ENCODE results near the gene EXOC3. TPM values are rescaled to one million over a fixed set of nuclear protein-coding genes. Genes with fewer than 3 reads are reported as not detected.

Gene EXOC3
- polyA plus RNA-seq, 3 donors: 33.2 to 59.7 (median 53.8) TPM

DNA sequence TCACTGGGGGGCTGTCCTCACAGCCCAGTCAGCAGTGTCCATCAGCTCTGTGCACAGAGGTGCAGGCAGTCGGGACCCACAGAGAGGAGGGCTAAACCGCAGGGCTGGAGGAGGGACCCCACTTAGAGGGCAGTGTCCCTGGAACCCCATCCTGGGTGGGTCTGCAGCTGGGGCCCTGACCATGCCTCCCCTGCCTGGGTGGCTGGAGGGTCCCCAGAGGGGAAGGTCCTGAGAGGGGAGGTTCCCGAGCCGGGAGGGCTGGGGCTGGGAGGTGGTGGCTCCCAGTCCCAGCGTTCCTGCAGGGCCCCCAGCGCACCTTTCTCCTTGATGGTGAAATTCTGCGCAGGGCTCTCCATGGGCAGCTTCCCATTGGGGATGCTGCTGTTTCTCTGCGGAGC is 32.7 kb downstream of the EXOC3 start:
- DNase-seq: no peak
- Histone ChIP-seq H3K9me3 (replicated peaks in 1 of 2; ENCODE audit: control insufficient read depth in 1 of 2, insufficient read depth in 1 of 2, low read length in 2 of 2) (no peaks in the 10 kb centered on the region), H3K9ac (ENCODE audit: insufficient read depth, low read length, poor library complexity, severe bottlenecking) (no peak overlapping the region), H3K4me3 (replicated peaks in 1 of 3; ENCODE audit: low read depth in 2 of 3, low read length in 3 of 3) (no peak overlapping the region), H3K27ac (ENCODE audit: low read depth in 1 of 2, low read length in 2 of 2) (no peak overlapping the region), H3K27me3 (ENCODE audit: control insufficient read depth in 2 of 2, insufficient read depth in 2 of 2, low read length in 2 of 2) (peaks cover 4 to 34% of the 10 kb centered on the region in 2 donors), H3K4me2 (replicated peaks; ENCODE audit: extremely low read depth, low read length, poor library complexity, severe bottlenecking) (no peak overlapping the region), H3K79me2 (ENCODE audit: insufficient read depth, low read length) (no peaks in the 10 kb centered on the region), H2AFZ (ENCODE audit: insufficient read depth, low read depth, low read length, poor library complexity, severe bottlenecking) (no peak overlapping the region), H3K4me1 (ENCODE audit: control insufficient read depth in 1 of 2, insufficient read depth in 2 of 2, low read length in 2 of 2) (peaks cover 22 to 40% of the 10 kb centered on the region in 2 donors), H4K20me1 (ENCODE audit: insufficient read depth, low read length) (peaks cover 14% of the 10 kb centered on the region), H3K36me3 (replicated peaks in 1 of 2; ENCODE audit: control insufficient read depth in 1 of 2, insufficient read depth in 2 of 2, low read length in 2 of 2) (no peaks in the 10 kb centered on the region)
- intact Hi-C loops (cut with micrococcal nuclease): loop anchor here in 1 of 2 donors (10.0 kb wide), 2 partner anchors 69 to 419 kb away; partner anchors contain the start of genes BRD9 and TRIP13
- peak overlapping the region in 1 of 2 donors; percentile 83 for H3K4me3 Mint-ChIP-seq
- peaks cover 0 to 3% of the 10 kb centered on the region in 2 donors for H3K36me3 Mint-ChIP-seq
- H3K27ac Mint-ChIP-seq: no peak overlapping the region
- peaks cover 0 to 6% (median 4%) of the 10 kb centered on the region in 7 donors for H3K9me3 Mint-ChIP-seq
- WGBS (ENCODE audit: insufficient coverage): 66% methylated on average over 5 of the region's 8 CpGs
- H3K27me3 Mint-ChIP-seq (ENCODE audit: low read depth in 3 of 3): peaks cover 38 to 64% (median 49%) of the 10 kb centered on the region in 3 donors
- H3K4me1 Mint-ChIP-seq: peaks cover 18% of the 10 kb centered on the region
- TF ChIP-seq, protein P1, sequence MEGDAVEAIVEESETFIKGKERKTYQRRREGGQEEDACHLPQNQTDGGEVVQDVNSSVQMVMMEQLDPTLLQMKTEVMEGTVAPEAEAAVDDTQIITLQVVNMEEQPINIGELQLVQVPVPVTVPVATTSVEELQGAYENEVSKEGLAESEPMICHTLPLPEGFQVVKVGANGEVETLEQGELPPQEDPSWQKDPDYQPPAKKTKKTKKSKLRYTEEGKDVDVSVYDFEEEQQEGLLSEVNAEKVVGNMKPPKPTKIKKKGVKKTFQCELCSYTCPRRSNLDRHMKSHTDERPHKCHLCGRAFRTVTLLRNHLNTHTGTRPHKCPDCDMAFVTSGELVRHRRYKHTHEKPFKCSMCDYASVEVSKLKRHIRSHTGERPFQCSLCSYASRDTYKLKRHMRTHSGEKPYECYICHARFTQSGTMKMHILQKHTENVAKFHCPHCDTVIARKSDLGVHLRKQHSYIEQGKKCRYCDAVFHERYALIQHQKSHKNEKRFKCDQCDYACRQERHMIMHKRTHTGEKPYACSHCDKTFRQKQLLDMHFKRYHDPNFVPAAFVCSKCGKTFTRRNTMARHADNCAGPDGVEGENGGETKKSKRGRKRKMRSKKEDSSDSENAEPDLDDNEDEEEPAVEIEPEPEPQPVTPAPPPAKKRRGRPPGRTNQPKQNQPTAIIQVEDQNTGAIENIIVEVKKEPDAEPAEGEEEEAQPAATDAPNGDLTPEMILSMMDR (IDR thresholded peaks at IDR 0.05): no peak

DNA sequence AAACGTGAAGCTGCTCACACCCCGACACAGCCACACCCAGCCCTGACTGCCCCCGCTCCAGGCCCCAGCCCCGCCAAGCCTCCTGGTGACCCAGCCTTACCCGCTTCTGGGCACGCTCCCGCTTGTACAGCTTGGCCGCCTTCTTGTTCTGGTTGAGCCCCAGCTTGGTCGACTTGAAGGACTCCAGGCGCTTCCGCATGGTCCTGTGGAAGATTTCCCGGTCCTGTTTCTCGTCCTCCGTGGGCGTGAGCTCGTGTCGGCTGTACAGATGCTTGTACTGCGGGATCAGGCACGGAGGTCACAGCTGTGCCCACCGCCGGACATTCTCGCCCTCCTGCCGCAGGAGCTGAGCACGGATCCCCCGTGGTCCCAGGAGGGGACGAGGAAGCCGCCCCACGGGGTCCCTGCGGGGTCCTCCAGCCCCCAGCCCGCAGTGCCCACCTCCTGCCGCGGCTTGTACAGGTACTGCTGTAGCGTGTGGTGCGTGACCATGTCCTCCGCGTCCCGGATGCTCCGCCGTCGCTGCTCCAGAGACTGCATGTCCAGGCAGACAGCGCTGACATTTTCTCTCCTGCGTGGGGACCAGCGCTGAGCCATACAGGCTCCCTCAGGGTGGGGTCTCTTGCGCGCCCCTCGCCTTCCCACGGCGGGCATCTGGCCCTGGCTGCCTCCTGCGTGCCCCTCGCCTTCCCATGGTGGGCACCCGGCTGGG is 33.3 kb downstream of the EXOC3 start:
- peaks cover 39 to 69% (median 49%) of the 10 kb centered on the region in 3 donors for H3K27me3 Mint-ChIP-seq (ENCODE audit: low read depth in 3 of 3)
- peaks cover 4 to 34% of the 10 kb centered on the region in 2 donors for H3K27me3 ChIP-seq (ENCODE audit: control insufficient read depth in 2 of 2, insufficient read depth in 2 of 2, low read length in 2 of 2)
- H3K9me3 ChIP-seq (replicated peaks in 1 of 2; ENCODE audit: control insufficient read depth in 1 of 2, insufficient read depth in 1 of 2, low read length in 2 of 2): no peaks in the 10 kb centered on the region
- WGBS (ENCODE audit: insufficient coverage): 80% methylated on average over 50 of the region's 51 CpGs
- no peak overlapping the region for H3K27ac Mint-ChIP-seq
- DNase-seq: no peak
- TF ChIP-seq, protein P1 (IDR thresholded peaks at IDR 0.05): no peak
- peaks cover 22 to 37% of the 10 kb centered on the region in 2 donors for H3K4me1 ChIP-seq (ENCODE audit: control insufficient read depth in 1 of 2, insufficient read depth in 2 of 2, low read length in 2 of 2)
- H3K9me3 Mint-ChIP-seq: peaks cover 0 to 6% (median 4%) of the 10 kb centered on the region in 7 donors
- H3K27ac ChIP-seq (ENCODE audit: low read depth in 1 of 2, low read length in 2 of 2): no peak overlapping the region
- no peak overlapping the region for H3K4me2 ChIP-seq (replicated peaks; ENCODE audit: extremely low read depth, low read length, poor library complexity, severe bottlenecking)
- peak overlapping the region in 1 of 2 donors; percentile 67 for H3K4me3 Mint-ChIP-seq
- intact Hi-C loops (cut with micrococcal nuclease): loop anchor here in 1 of 2 donors (10.0 kb wide), 2 partner anchors 69 to 419 kb away; partner anchors contain the start of genes BRD9 and TRIP13
- H3K9ac ChIP-seq (ENCODE audit: insufficient read depth, low read length, poor library complexity, severe bottlenecking): no peak overlapping the region
- H3K36me3 Mint-ChIP-seq: peaks cover 0 to 2% of the 10 kb centered on the region in 2 donors
- H2AFZ ChIP-seq (ENCODE audit: insufficient read depth, low read depth, low read length, poor library complexity, severe bottlenecking): no peak overlapping the region
- H4K20me1 ChIP-seq (ENCODE audit: insufficient read depth, low read length): peaks cover 10% of the 10 kb centered on the region
- H3K4me1 Mint-ChIP-seq: peaks cover 18% of the 10 kb centered on the region
- H3K36me3 ChIP-seq (replicated peaks in 1 of 2; ENCODE audit: control insufficient read depth in 1 of 2, insufficient read depth in 2 of 2, low read length in 2 of 2): no peaks in the 10 kb centered on the region
- no peaks in the 10 kb centered on the region for H3K79me2 ChIP-seq (ENCODE audit: insufficient read depth, low read length)
- no peak overlapping the region for H3K4me3 ChIP-seq (replicated peaks in 1 of 3; ENCODE audit: low read depth in 2 of 3, low read length in 3 of 3)
